ENCODE results near the gene TYW5. TPM values are rescaled to one million over a fixed set of nuclear protein-coding genes. Genes with fewer than 3 reads are reported as not detected.

The TYW5 gene, protein sequence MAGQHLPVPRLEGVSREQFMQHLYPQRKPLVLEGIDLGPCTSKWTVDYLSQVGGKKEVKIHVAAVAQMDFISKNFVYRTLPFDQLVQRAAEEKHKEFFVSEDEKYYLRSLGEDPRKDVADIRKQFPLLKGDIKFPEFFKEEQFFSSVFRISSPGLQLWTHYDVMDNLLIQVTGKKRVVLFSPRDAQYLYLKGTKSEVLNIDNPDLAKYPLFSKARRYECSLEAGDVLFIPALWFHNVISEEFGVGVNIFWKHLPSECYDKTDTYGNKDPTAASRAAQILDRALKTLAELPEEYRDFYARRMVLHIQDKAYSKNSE
- total RNA-seq (2014; rRNA removed) = 4.4 and 5.0 TPM in 2 replicates
- polyA plus RNA-seq (2012) = 2.5 TPM

GRCh38 chr2:199955339-199956061, at the start of gene TYW5, which contains the start of gene MAIP1:
Gene TYW5, minus strand, starts transcription at chr2:199955491. Its CDS starts 21 bp downstream, at chr2:199955470.
Gene MAIP1, plus strand, starts transcription at chr2:199955582. Its CDS starts 217 bp downstream, at chr2:199955799.
- DNase-seq (ENCODE audit: low read depth) = peak; percentile 83

GRCh38 chr2:200003444-200003843, 48.2 kb upstream of the TYW5 start:
- DNase-seq (ENCODE audit: low read depth) = peak; percentile 41

- DNase-seq (ENCODE audit: low read depth) = no peak
These were observed 45.3 kb upstream of the TYW5 start for GRCh38 chr2:200000444-200001163.

DNA sequence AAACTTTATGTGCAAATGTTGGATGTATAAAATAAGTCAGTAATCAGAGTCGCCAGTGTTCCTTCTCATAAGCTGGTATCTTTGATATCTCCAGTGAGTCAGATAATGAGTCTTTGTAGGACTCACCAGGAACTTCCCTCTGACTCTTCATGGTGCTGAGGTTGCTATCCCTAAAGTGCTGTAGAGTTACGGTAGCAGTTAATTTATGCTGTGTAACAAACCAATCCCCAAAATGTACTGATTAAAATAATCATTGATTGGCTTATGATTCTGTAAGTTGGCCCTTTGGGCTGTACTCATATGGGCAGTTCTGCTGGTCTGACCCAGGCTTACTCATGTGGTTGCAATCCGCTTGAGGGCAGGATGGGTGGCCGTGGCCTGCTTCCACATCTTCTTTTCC, 43.9 kb upstream of the TYW5 start:
- no peak for DNase-seq (ENCODE audit: low read depth)

- no peak for DNase-seq (ENCODE audit: low read depth)
These were observed 42.0 kb upstream of the TYW5 start for GRCh38 chr2:199997296-199997695.

GRCh38 chr2:199994896-199995295, 39.6 kb upstream of the TYW5 start:
- DNase-seq (ENCODE audit: low read depth) = no peak

DNA sequence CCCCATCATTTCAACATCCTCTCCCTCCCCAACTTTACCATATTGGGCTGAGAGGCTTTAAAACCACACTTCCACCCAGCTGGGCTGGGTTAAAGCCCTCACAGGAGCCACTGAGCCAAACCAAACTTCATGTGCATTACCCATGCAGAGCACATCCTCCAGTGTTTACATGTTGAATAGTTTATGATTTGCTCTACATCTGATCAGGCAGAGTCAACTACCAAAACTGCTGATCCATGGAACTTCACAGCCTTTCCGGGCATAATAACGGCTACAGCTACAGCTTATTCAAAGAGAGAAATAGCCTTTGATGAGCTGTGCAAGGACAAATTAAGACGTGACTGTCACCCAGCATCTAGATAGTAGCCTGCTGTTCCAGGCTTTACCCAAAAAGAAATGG, 39.1 kb upstream of the TYW5 start:
- no peak for DNase-seq (ENCODE audit: low read depth)

DNA sequence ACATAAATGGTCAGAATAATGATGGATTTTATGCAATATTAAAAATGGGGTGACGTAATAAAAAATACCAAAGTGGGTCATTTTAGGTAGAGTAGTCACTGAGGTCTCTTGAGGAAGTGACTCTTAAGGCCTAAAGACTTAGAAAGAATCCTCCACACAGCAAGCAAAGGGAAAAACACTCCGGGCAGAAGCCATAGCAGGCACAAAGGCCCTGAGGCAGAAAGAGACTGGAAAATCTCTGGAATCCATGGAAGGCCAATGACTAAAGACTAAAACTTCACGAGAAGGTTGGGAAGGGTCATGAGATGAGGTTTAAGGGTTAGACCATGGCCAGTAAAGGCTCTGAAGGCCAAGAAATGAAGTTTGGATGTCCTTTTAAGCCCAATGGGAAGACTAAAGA, 37.0 kb upstream of the TYW5 start:
- no peak for DNase-seq (ENCODE audit: low read depth)

- DNase-seq (ENCODE audit: low read depth) = peak; percentile 41
These were observed 36.4 kb upstream of the TYW5 start for GRCh38 chr2:199991691-199992090.

GRCh38 chr2:199989822-199990221, 34.5 kb upstream of the TYW5 start:
- DNase-seq (ENCODE audit: low read depth) = no peak

- peak; percentile 97 for DNase-seq (ENCODE audit: low read depth)
These were observed 32.9 kb upstream of the TYW5 start for GRCh38 chr2:199988151-199988550.

- peak; percentile 50 for DNase-seq (ENCODE audit: low read depth)
These were observed 32.3 kb upstream of the TYW5 start for GRCh38 chr2:199987586-199987985.

DNA sequence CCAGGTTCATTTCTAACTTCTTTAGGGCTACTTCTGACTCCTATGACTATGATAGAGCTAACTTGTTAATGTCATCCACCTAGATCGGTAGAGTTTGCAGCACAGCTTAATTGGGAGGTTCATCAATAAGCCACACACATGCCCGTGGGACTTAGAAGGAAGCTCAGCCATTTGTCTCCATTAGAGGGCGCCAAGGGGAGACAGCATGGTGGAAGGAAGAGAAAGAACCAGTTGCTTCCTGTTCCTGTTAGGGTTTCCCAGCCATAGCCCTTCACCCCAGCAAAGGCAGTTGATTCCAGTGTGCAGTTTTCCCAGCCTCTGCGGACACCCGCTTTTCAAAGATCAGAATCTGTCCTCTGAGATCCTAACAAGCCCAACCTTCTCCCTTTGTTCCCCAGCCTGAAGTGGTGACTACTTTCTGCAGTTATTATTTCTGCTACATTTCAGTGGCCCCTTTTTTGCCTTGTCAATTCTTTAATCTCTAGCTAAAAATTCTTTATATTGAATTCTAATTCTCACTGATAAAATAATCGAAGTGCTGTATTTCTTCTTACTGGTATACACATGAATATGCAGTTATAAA, 30.4 kb upstream of the TYW5 start:
- DNase-seq (ENCODE audit: low read depth) = peak; percentile 87

GRCh38 chr2:199984755-199985154, 29.5 kb upstream of the TYW5 start:
- DNase-seq (ENCODE audit: low read depth) = no peak

GRCh38 chr2:199984159-199984558, 28.9 kb upstream of the TYW5 start:
- no peak for DNase-seq (ENCODE audit: low read depth)

DNA sequence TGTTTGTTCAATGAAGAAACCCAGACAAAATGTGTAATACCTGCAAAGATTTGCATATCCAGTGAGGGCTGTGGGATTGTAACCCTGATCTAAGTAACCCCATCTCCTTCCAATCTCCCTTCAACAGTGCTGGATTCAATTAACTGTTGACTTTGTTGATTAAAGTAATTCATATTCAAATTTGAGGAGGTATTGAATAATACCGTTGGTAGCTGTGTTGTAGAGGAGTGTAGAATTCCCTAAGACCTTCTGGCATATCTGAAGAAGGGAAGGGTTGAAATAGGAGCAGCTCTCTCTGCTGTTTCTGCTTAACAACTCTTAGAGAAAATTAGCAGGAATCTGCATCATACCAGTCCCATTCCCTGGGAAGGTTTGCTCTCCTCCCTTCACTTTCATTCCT, 28.2 kb upstream of the TYW5 start:
- DNase-seq (ENCODE audit: low read depth) = no peak

- no peak for DNase-seq (ENCODE audit: low read depth)
These were observed 27.0 kb upstream of the TYW5 start for GRCh38 chr2:199982126-199982843.

- peak; percentile 88 for DNase-seq (ENCODE audit: low read depth)
These were observed 24.7 kb upstream of the TYW5 start for GRCh38 chr2:199979832-199980628.

GRCh38 chr2:199979398-199979797, 24.1 kb upstream of the TYW5 start:
- DNase-seq (ENCODE audit: low read depth) = no peak

DNA sequence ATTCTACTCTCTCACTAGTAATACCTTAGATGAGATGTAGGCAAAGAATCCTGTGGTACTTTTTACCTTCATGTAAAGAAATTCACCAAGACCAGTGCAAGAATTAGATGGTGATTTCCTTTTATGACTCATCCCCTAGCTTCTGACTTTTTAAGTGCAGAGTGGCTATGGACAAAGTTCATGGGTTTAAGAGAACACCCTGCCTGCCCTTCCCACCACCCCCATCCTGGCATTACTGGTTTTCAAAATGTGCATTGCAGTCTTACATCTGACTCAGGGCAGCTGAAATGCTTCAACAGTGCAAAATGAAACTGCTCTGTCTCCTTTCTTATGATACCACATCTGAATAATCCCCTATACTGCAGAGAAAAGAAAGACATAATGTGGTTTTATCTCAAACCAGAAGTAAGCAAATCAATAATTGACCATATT, 22.7 kb upstream of the TYW5 start:
- DNase-seq (ENCODE audit: low read depth) = peak; percentile 90
